ENCODE results near the gene ZNF75A.
"Not testable (repeated sequence)": the region's sequence is repeated elsewhere in the genome, so short reads cannot be mapped to it uniquely, and the experiment has no call there.

The ZNF75A gene

DNA sequence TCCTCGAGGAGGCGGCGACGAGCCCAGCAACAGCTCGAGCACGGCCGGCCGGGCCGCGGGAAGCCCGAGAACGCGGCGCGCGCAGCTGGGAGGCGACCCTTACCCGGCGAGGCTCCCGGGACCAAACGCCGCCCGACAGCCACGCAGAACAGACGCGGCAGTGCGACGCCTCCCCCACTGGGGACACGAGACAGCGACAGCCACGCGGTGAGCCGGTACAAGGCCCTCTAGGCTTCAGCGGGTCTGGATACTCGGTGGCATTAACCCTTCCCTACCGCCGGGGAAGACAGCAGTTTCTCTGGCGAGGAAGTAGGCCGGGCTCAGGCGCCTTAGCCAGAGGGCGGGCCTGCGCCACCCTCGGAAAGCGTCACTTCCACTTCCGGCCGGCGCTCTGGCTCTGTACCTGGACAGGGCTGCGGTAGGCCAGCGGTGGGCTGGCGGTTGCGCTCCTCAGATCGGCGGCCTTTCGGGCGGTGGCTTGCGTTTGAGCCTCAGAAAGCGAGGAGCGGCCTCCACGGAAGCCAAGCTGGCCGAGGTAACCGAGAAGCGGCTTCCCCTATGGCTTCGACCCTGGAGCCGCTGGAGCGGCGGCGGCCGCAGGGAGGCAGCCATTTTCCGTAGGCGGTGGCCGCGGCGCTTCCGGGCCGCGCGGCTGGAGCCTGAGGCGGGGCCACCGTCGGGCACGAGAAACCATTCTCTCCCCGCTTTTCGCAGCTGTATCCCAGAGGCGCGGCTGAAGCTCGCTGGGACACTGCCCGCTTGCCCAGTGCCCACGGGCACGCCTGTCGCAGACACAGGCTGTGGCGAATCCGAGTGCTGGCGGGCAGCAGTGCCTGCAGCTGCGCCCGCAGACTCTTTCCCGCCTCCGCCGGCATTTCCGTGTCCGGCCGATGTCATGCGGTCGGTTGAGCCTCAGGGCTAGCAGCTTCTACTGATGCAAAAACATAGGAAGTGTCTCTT lies at the start of gene ZNF75A, which contains the start of gene TIGD7:
ZNF75A (plus strand) TSS at position 389 of the 960 bp plus-strand sequence. CDS start 2,932 bp downstream, outside the sequence.
TIGD7 (minus strand) TSS at position 322 of the 960 bp plus-strand sequence. CDS start 4,816 bp downstream, outside the sequence.
- peak; percentile 45 to 68 (median 62) for DNase-seq (ENCODE audit: low read depth in 4 of 4, low spot score in 1 of 4)

DNA sequence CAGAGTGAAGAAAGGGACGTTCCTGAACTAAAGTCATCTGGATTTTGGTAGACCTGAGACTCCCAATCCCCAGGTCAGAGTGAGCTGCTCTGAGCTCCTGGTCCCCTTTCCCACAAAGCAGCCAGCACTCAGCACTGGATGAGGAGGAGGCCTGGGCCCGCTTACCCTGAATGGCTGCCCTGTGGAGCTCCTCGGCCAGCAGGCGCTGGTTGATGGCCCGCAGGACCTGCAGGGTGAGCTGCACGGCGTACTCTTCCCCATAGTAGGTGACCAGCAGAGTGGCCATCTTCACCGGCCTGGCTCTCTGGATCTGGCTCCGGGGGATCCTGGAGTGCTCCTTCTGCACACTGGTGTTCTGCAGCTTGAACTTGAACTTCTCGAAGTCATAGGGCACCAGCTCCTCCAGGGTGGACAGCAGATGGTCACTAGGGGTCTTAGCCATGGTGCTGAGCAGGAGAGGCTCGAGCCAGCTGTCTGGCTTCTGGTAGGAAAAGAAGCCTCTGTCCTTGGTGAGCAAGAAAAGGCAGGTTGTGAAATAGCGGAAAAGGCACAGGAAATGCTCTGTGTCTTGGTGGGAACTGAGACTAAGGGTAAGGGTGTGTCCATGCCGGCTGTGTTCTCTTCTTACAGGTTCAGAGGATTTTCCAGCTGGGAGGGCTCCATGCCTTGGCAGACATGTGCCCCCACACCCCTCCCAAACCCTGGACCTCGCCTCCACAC lies 49.0 kb upstream of the ZNF75A start, which contains the start of gene MEFV:
MEFV (minus strand) TSS at position 488 of the 720 bp plus-strand sequence; CDS start at position 442, 46 bp downstream.
- DNase-seq (ENCODE audit: low read depth in 4 of 4, low spot score in 1 of 4): no peak

DNA sequence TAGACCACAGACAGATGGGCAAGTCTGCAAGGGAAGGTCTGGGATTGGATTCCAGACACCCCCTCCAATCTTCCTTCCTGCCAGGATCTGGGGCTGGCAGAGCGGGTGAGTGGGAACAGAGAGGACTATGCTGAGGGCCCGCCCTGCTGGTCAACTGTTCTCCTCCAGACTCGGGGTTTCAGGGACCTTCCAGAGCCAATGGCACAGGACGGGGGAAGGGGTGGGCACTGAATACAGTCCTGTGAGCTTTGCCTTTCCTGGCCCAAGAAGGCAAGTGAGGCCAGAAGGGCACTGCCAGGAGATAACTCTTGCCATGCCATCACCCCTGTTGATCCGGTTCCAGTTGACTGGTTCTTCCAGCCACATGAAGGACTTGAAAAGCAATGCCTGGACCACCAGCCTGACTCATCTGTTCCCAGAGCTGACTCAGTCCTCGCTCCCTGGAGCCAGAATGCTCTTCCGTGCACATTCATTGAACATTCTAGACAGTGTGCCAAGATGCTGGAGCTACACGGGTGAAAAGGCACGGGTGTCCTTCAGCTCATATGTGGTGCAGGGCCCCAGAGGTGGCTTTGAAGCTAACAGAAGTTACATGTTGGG lies 48.3 kb upstream of the ZNF75A start:
- no peak for DNase-seq (ENCODE audit: low read depth in 4 of 4, low spot score in 1 of 4)

DNA sequence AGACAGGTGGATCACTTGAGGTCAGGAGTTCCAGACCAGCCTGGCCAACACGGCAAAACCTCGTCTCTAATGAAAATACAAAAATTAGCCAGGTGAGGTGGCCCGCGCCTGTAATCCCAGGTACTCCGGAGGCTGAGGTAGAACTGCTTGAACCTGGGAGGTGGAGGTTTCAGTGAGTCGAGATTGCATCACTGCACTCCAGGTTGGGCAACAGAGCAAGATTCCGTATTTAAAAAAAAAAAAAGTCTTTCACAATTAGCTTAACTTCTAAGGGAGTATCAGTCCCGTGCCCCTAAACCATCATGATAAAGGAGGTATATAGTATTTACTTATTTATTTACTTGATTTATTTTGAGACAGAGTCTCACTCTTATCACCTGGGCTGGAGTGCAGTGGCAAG lies 45.5 kb upstream of the ZNF75A start:
- no peak for DNase-seq (ENCODE audit: low read depth in 4 of 4, low spot score in 1 of 4)

DNA sequence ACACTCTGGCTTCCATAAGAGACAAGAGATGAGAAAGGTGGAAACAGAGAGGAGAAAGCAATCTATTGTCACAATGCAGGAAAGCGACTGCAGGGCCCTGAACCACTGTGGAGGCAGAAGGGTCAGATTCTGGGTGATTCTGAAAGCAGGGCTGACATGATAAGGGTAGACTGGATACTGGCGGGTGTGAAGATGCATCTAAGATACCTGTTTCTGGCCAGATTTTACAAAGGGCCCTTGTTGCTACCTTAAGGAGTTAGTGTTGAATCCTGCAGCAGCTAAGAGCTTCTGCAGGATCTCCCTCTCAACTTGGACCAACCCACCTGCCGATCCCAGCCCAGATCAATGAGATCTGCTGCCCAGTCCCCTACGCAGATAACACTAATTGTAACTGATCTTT lies 42.8 kb upstream of the ZNF75A start:
- DNase-seq (ENCODE audit: low read depth in 4 of 4, low spot score in 1 of 4): no peak

DNA sequence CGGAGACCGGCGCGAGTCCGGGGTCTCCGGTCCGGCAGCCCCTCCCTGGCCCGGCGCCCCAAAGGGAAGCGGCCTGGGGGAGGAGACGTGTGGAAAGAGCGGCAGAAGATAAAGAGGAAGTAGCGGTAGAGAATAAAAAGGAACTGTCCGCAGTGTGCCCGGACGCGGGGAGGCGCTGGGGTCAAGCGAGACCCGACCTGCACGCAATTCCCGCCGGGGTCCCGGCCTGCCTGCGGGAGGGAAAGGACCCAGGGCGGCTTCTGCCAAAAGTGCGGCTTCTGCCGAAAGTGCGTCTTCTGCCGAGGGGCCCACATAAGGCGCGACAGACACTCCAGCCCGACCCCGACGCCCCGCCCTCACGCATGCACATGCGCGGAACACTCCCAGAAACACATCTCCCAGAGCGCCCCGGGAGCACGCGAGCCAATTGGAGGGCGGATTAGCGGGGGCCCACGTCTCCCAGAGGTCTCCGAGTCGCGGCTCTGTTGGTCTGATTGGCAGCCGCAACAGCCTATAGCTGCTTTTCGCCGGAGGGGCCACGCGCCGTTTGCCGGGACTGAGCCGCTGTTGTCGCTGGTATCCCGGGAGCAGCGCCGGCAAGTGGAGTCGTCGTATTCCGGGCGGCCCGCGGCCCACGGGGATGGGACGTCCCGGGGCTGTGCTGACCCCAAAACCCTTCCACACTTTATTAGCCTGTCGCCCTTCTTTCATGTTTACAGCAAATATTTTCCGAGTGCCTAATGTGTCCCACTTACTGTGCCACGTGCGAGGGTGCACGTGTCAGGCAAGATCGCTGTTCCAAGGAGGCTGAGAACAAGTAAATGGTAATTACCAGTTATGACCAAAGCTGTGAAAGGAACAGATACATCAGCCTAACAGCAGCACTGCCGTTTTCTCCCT lies 40.9 kb upstream of the ZNF75A start:
- peak; percentile 86 to 99 (median 96) for DNase-seq (ENCODE audit: low read depth in 4 of 4, low spot score in 1 of 4)

DNA sequence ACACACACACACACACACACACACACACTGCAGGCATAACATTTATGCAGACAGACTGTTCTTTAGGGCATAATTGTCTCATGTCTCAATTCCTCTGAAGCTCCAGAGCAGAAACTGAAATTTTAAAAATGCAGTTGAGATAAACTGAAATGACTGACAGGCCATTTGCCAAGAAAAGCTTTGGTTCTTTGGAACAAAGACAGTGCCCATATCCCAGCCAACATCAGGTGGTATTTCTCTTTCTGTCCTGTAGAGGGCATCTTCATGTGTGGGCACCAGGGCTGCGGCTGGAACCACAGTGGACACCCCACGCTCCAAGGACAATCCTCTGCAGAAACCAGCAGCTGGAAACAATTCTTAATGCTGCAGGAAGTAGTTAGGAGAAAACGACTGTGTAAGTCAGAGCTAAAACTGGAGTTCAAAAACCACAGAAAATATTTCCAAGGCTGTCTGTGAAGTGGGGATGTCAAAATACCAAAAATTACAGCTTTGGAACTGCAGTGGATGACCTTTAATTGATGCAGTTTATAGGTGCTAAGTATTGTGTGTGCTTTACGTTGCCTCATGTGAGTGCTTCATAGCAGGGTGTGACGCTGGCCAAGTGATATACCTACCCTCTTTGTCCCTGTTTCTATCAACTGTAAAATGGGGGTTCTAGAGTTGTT lies 38.3 kb upstream of the ZNF75A start:
- DNase-seq (ENCODE audit: low read depth in 4 of 4, low spot score in 1 of 4): no peak

DNA sequence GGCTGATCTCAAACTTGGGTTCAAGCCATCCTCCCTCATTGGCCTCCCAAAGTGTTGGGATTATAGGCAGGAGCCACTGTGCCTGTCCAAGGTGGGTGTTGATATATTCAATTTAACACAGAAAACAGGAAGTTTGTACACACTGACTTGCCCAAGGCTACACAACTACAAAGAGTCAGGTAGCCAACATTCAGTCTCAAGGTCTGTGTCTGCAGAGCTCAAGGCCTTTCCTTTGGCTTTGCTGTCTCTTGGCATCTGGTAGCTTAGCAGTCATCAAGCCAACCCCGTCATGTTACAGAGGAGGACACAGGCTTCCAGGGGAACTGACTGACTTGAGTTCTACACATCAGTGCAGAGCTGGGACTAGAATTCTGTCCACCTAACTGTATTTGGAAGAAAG lies 37.0 kb upstream of the ZNF75A start:
- DNase-seq (ENCODE audit: low read depth in 4 of 4, low spot score in 1 of 4): no peak

DNA sequence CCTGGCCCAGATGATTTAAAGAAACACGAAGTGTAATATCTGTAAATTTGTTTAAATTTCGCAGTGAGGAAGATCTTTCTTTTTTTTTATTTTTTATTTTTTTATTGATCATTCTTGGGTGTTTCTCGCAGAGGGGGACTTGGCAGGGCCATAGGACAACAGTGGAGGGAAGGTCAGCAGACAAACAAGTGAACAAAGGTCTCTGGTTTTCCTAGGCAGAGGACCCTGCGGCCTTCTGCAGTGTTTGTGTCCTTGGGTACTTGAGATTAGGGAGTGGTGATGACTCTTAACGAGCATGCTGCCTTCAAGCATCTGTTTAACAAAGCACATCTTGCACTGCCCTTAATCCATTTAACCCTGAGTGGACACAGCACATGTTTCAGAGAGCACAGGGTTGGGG lies 34.6 kb upstream of the ZNF75A start:
- DNase-seq (ENCODE audit: low read depth in 4 of 4, low spot score in 1 of 4): not testable (repeated sequence)

DNA sequence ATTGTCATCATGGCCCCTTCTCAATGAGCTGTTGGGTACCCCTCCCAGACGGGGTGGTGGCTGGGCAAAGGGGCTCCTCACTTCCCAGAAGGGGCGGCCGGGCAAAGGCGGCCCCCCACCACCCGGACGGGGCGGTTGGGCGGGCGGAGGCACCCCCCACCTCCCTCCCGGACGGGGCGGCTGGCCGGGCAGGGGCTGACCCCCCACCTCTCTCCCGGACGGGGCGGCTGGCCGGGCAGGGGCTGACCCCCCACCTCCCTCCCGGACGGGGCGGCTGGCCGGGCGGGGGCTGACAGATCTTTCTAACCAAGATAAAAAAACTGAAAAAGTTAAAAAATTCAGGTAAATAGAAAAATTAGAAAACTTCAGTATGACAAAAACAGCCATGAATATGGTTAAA lies 34.0 kb upstream of the ZNF75A start:
- not testable (repeated sequence) for DNase-seq (ENCODE audit: low read depth in 4 of 4, low spot score in 1 of 4)

DNA sequence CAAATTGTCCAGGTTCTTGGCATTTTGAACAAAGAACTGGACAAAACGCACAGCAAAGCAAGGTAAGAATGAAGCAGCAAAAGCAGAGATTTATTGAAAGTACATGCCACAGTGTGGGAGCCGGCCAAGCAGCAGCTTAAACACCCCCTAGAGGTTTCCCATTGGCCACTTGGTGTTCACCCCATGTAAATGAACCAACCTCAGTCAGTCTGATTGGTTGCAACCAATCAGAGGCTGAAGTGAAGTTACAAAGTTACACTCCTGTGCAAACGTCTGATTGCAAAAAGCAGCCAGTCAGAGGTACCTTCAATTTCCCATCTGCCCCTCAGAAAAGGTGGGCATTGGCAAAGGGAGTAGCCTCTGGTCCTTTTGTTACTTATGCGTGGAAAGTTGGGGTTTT lies 30.8 kb upstream of the ZNF75A start:
- DNase-seq (ENCODE audit: low read depth in 4 of 4, low spot score in 1 of 4): no peak

DNA sequence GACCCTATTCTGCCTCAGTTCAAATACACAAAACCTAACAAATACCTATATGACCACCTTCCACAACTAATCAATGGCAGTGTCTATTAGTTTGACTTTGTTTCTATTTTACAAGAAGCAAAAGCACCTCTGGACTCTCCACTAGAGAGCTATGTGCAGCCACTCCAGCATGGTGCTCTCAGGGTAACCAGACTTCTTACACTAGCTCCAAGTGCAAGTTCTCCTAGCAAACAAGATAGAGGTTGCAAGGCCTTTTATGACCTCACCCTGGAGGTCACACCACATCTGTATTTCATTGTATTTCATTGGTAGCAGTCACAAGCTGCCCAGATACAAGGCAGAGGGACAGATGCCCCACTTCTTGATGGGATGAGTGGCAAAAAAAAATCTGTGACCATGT lies 30.4 kb upstream of the ZNF75A start:
- DNase-seq (ENCODE audit: low read depth in 4 of 4, low spot score in 1 of 4): no peak

DNA sequence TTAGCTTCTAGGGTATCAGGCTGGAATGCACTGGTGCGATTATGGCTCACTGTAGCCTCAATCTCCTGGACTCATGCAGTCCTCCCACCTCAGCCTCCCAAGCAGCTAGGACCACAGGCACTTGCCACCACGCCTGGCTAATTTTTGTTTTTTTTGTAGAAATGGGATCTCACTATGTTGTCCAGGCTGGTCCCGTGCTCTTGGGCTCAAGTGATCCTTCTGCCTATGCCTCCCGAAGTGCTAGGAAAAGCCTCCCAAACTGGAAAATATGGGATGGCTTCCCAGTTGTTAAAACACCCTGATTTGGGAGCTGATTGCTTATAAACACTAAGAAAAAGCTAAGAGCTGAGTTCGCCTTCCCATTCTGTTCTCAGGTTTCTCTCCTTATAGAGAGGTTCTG lies 28.6 kb upstream of the ZNF75A start:
- no peak for DNase-seq (ENCODE audit: low read depth in 4 of 4, low spot score in 1 of 4)

DNA sequence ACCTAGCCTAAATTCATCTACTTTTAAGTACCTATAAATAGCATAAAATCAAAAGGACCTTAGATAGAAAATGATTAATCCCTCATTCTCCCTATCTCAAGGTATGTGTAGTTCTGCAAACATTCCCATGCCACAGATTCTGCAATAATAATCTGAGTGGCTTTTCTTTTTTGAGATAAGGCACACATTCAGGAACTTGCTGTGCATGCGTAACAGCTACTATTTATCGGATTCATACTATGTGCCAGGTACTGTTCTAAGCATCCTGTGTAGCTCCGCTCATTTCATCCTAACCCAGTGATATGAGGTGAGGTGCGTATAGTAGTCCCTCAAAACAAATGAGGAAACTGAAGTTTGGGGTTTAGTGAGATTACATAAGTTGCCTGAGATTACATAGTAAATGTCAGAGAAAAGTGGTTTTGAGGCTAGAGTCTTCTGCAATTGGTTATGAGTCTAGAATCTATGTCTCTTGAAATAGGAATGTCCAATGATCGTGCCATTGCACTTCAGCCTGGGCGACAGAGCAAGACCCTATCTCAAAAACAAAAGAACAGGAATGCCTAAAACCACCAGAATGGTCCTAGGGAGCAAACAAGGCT lies 24.0 kb upstream of the ZNF75A start:
- no peak for DNase-seq (ENCODE audit: low read depth in 4 of 4, low spot score in 1 of 4)

DNA sequence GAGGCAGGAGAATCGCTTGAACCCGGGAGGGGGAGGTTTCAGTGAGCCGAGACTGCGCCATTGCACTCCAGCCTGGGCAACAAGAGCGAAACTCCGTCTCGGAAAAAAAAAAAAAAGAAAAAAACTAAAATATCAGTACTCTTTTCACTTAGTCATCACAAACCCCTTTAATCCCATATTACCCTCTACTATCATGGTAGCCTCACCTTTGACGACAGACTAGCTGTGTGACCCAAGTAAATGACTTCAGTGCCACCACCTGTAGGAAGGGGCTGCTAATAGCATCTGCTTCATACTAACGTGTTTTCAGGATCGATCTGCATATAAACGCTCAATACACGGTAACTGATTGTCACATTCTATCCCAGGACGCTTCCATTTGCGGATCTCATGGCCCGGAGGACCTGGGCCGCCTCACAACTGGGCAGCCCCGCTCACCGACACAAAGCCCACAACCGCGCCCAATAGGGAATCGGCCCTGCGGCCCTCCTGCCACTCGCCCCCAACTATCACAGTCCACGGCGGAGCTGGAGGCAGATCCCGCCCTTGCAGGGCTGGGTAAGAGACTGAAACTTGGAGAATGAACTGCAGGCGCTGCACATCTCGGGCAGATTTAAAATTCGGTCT lies 23.1 kb upstream of the ZNF75A start:
- DNase-seq (ENCODE audit: low read depth in 4 of 4, low spot score in 1 of 4): no peak

DNA sequence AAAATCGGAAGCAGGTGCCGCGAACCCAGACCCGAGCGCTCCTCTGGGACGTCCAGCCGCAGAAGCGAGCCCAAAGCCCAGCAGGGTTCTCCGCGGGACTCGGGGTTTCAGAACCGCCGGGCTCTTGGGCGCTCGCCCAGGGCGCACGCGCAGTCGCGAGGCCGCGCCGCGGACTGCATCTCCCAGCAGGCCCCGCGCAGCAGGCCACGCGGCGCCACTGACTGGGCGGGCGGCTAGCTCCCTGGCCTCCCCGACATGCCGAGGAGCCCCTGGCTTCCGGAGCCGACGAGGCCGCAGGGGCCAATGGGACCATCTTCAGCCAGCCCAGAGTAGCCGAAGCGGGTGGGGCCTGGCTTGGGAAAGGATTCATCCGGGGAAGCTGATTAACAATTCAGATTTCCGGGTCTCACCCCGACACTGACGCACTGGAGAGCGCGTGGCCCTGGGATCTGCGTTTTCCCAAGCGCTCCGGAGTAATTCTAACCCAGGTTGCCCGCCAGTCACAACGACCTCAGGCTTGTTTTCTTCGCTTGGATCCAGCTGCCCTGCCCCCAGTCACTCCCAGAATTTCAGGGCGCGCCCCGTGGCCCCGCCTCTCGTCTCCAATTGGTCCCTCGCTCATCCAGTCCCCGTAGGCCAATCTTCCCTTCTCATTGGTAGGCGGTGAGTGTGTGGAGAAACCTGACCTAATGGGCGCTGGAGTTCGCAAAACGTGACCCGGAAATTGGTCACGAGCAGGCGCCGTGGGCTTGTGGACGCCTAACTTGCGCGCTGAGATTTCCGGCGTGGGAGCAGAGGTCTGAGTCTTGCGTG lies 22.4 kb upstream of the ZNF75A start, which contains the start of gene ZNF263:
ZNF263 (plus strand) TSS at position 762 of the 813 bp plus-strand sequence. CDS start 328 bp downstream, outside the sequence.
- peak; percentile 81 to 89 (median 84) for DNase-seq (ENCODE audit: low read depth in 4 of 4, low spot score in 1 of 4)

DNA sequence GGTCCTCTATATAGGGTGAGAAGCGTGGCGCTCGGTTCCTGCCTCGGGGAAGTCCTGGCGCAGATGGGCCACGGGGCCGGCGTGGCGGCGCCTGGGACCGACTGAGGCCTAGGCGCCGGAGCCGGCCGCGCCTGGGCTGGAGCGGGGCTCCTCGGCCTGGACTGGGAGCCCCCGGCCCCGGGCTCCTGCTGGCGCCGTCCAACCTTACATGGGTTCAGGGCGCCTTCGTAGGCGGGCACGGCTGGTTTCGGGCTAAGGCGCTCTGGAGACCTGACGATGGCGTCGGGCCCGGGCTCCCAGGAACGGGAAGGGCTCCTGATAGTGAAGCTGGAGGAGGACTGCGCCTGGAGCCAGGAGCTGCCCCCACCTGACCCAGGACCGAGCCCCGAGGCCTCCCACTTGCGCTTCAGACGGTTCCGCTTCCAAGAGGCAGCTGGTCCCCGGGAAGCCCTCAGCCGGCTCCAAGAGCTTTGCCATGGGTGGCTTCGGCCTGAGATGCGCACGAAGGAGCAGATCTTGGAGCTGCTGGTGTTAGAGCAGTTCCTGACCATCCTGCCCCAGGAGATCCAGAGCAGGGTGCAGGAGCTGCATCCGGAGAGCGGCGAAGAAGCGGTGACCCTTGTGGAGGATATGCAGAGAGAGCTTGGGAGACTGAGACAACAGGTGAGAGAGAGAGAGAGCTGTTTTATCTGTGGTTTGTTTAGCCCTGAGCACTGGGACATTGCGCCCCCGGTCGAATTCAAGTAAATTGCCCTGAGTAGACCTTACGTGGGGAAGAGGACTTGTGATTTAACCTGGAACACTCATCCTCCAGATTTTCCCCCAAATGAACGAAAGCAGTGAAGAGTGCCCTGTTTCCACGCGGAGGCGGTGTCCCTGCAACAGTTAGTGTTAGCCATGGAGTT lies 21.5 kb upstream of the ZNF75A start:
- no peak for DNase-seq (ENCODE audit: low read depth in 4 of 4, low spot score in 1 of 4)

Data from stimulated activated CD4-positive, alpha-beta T cell treated with anti-CD3 and anti-CD28 coated beads, Interleukin-1b, Interleukin-23, amount 100 ng/mL, for 24 hours (primary cell).